ENCODE results near the gene AIFM3. TPM values are rescaled to one million over a fixed set of nuclear protein-coding genes. Genes with fewer than 3 reads are reported as not detected.

The AIFM3 gene
- total RNA-seq, 1 donor from 2014 or later = 5.7 TPM

DNA sequence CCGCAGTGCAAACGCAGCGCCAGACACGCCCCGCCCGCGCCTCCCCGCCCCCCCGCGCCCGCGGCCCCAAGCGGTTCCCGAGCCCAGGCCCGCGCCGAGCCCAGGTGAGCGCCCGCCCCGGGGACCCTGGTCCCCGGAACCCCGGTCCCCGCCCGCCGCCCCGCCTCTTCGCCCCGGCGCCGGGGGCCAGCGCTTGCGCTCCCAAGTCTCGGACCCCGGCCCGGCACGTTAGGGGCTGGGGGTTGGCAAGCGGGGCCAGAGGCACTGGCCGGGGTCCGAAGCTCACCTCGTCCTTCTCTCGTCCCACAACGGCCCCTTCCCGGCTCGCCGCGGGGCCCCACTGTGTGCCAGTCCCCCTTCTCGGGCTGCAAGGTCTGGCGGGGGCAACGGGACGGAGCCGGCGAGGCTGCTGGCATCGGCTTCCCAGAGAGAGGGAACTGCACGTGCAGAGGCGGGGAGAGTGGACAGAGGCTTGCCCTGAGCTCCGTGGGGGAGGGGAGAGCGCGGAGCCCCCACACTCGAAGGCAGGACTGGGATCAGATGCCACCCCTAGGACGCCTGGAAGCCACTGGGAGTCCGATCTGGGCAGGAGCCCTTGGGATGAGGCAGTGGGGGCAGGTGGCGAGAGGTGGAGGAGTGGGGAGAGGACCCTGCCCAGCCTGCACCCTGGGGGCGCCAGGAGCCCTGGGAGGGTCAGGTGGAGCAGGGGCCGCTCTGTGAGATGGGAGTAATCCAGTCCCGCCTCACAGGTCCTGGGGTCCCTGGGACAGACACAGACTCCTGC is 1.8 kb upstream of the AIFM3 start:
- TF ChIP-seq, protein P1, sequence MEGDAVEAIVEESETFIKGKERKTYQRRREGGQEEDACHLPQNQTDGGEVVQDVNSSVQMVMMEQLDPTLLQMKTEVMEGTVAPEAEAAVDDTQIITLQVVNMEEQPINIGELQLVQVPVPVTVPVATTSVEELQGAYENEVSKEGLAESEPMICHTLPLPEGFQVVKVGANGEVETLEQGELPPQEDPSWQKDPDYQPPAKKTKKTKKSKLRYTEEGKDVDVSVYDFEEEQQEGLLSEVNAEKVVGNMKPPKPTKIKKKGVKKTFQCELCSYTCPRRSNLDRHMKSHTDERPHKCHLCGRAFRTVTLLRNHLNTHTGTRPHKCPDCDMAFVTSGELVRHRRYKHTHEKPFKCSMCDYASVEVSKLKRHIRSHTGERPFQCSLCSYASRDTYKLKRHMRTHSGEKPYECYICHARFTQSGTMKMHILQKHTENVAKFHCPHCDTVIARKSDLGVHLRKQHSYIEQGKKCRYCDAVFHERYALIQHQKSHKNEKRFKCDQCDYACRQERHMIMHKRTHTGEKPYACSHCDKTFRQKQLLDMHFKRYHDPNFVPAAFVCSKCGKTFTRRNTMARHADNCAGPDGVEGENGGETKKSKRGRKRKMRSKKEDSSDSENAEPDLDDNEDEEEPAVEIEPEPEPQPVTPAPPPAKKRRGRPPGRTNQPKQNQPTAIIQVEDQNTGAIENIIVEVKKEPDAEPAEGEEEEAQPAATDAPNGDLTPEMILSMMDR (IDR thresholded peaks at IDR 0.05) = no peak
- H3K4me3 ChIP-seq = peak overlapping the region; percentile 31
- H3K27ac ChIP-seq = no peak overlapping the region
- ATAC-seq (no peak), DNase-seq (no peak)
- intact Hi-C loops (cut with DNase I) = no loop called here
- H3K36me3 ChIP-seq = no peaks in the 10 kb centered on the region
- H3K4me1 ChIP-seq = no peaks in the 10 kb centered on the region
- no peaks in the 10 kb centered on the region for H3K9me3 ChIP-seq
- H3K27me3 ChIP-seq = peaks cover 14% of the 10 kb centered on the region

- no peak overlapping the region for H3K4me3 ChIP-seq
- H3K36me3 ChIP-seq = no peaks in the 10 kb centered on the region
- ATAC-seq (no peak), DNase-seq (no peak)
- H3K4me1 ChIP-seq = no peaks in the 10 kb centered on the region
- H3K27ac ChIP-seq = no peak overlapping the region
- TF ChIP-seq, protein P1 (IDR thresholded peaks at IDR 0.05) = no peak
- peaks cover 14% of the 10 kb centered on the region for H3K27me3 ChIP-seq
- no peaks in the 10 kb centered on the region for H3K9me3 ChIP-seq
- intact Hi-C loops (cut with DNase I) = no loop called here
Measured at GRCh38 chr22:20965888-20966855, 883 bp upstream of the AIFM3 start.

- intact Hi-C loops (cut with DNase I) = no loop called here
- TF ChIP-seq, protein P1 (IDR thresholded peaks at IDR 0.05) = no peak
Measured at GRCh38 chr22:20967697-20968211, 699 bp downstream of the AIFM3 start.

DNA sequence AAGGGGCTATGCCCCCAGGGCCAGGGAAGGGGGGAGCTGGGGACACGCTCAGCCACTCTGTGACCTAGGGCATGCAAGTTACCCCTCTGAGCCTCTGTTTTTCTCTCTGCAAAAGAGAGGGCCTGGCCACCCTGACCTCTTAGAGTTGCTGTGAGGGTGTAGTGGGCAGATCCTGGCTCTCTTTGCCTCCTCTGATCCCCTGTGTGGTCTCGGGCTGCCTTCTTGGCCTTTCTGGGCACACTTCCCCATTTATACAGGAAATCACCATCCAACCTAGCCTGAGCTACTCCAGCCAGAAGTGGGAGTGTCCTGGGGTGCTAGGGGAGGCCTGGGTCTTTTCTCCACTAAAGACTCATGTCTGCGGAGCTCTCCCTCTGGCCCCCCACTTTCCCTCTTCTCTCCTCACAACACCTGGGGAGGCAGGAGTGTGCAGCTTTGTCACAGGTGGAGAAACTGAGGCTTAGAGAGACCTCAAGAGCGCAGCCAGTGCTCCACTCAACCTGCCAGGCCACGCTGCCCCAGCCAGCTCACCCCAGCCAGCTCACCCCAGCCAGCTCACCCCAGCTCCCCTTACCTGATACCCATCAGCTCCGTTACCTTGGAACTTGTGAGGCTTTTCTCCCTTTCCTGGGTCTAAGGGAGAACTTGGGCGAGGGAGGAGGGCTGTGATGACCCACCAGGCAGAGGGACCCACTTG is 1.4 kb downstream of the AIFM3 start:
- intact Hi-C loops (cut with DNase I) = no loop called here
- H3K4me3 ChIP-seq = no peak overlapping the region

More at GRCh38 chr22:20967697-20968211, 699 bp downstream of the AIFM3 start:
- Histone ChIP-seq H3K27ac (no peak overlapping the region), H3K4me3 (no peak overlapping the region), H3K36me3 (no peaks in the 10 kb centered on the region), H3K4me1 (no peaks in the 10 kb centered on the region), H3K9me3 (no peaks in the 10 kb centered on the region), H3K27me3 (peaks cover 14% of the 10 kb centered on the region)
- DNase-seq = no peak
- no peak for ATAC-seq

More for the DNA sequence above, 1.4 kb downstream of the AIFM3 start:
- DNase-seq (no peak), ATAC-seq (peak; percentile 59)
- H3K9me3 ChIP-seq = no peaks in the 10 kb centered on the region
- H3K36me3 ChIP-seq = no peaks in the 10 kb centered on the region
- peaks cover 13% of the 10 kb centered on the region for H3K27me3 ChIP-seq
- no peak overlapping the region for H3K27ac ChIP-seq
- H3K4me1 ChIP-seq = no peaks in the 10 kb centered on the region
- TF ChIP-seq, protein P1 (IDR thresholded peaks at IDR 0.05) = no peak
